ENCODE results near the gene FOXRED2. TPM values are rescaled to one million over a fixed set of nuclear protein-coding genes. Genes with fewer than 3 reads are reported as not detected.
A peak's percentile ranks its signal among the peaks of the same experiment; 100 is the strongest.
"Not testable (repeated sequence)": the region's sequence is repeated elsewhere in the genome, so short reads cannot be mapped to it uniquely, and the experiment has no call there.

The FOXRED2 gene
- total RNA-seq, 1 donor from 2014 or later = 4.0 TPM

- peak; percentile 76 to 89 for DNase-seq (ENCODE audit: low read depth in 2 of 2)
Measured at GRCh38 chr22:36470162-36470993, 36.5 kb downstream of the FOXRED2 start.

- no peak for DNase-seq (ENCODE audit: low read depth in 2 of 2)
Measured at GRCh38 chr22:36469094-36469710, 37.6 kb downstream of the FOXRED2 start.

- peak in 1 of 2 donors; percentile 81 for DNase-seq (ENCODE audit: low read depth in 2 of 2)
Measured at GRCh38 chr22:36467946-36468345, 38.9 kb downstream of the FOXRED2 start.

- DNase-seq (ENCODE audit: low read depth in 2 of 2) = no peak
Measured at GRCh38 chr22:36467042-36467810, 39.6 kb downstream of the FOXRED2 start.

- no peak for DNase-seq (ENCODE audit: low read depth in 2 of 2)
Measured at GRCh38 chr22:36466258-36466657, 40.6 kb downstream of the FOXRED2 start.

GRCh38 chr22:36465232-36466021, 41.4 kb downstream of the FOXRED2 start:
- peak; percentile 86 to 90 for DNase-seq (ENCODE audit: low read depth in 2 of 2)

GRCh38 chr22:36464715-36465231, 42.1 kb downstream of the FOXRED2 start:
- DNase-seq (ENCODE audit: low read depth in 2 of 2) = no peak

- peak; percentile 84 to 92 for DNase-seq (ENCODE audit: low read depth in 2 of 2)
Measured at GRCh38 chr22:36463783-36464184, 43.1 kb downstream of the FOXRED2 start.

GRCh38 chr22:36461665-36462649, 44.9 kb downstream of the FOXRED2 start:
- DNase-seq (ENCODE audit: low read depth in 2 of 2) = peak in 1 of 2 donors; percentile 65

- no peak for DNase-seq (ENCODE audit: low read depth in 2 of 2)
Measured at GRCh38 chr22:36460202-36460601, 46.6 kb downstream of the FOXRED2 start.

- DNase-seq (ENCODE audit: low read depth in 2 of 2) = no peak
Measured at GRCh38 chr22:36457688-36458450, 49.0 kb downstream of the FOXRED2 start.

- no peak for DNase-seq (ENCODE audit: low read depth in 2 of 2)
Measured at GRCh38 chr22:36456464-36456845, 50.4 kb downstream of the FOXRED2 start.

- no peak for DNase-seq (ENCODE audit: low read depth in 2 of 2)
Measured at GRCh38 chr22:36455571-36456463, 51.0 kb downstream of the FOXRED2 start.

- DNase-seq (ENCODE audit: low read depth in 2 of 2) = peak; percentile 87 to 94
Measured at GRCh38 chr22:36454916-36455570, 51.8 kb downstream of the FOXRED2 start.

GRCh38 chr22:36453855-36454378, 52.9 kb downstream of the FOXRED2 start:
- DNase-seq (ENCODE audit: low read depth in 2 of 2) = no peak

GRCh38 chr22:36452978-36453607, 53.7 kb downstream of the FOXRED2 start:
- not testable (repeated sequence) for DNase-seq (ENCODE audit: low read depth in 2 of 2)
